ENCODE data around the gene KRTAP10-11.

GRCh38 chr21:44656868-44657267, 10.7 kb downstream of the KRTAP10-11 start:
- TF ChIP-seq CTCF (IDR thresholded peaks at IDR 0.05; ENCODE audit: low read depth, low read length, poor library complexity, severe bottlenecking) (no peak), EZH2phosphoT487 (IDR thresholded peaks at IDR 0.05; ENCODE audit: borderline replicate concordance, low read length) (no peak)
